PC-9 (cell line): ENCODE data around the gene ADSS1. TPM values are rescaled to one million over a fixed set of nuclear protein-coding genes. Genes with fewer than 3 reads are reported as not detected.

ENCODE experiments used
- BruUV-seq: library from RNA; stranded (reverse); fragments of 400-500 nt; replicated peaks from 2 replicates; lab custom pipeline; 2021; lab: Mats Ljungman, UMichigan
- CTCF ChIA-PET: fragments of 300-600 bp; sonication (Branson Sonifier 250); formaldehyde crosslinking; loops from one replicate; lab custom pipeline; 2022; ENCODE audit warnings: antibody characterized with exemption; lab: Charles Lee
- POLR2A ChIA-PET: fragments of 300-600 bp; sonication (Branson Sonifier 250); formaldehyde crosslinking; loops from one replicate; lab custom pipeline; 2022; ENCODE audit warnings: antibody characterized with exemption; ENCODE audit not compliant: unreplicated experiment; lab: Charles Lee
- DNase-seq, 2 experiments: peaks; one replicate each; pipeline versions ENCODE4 v3.0.0 to v3.0.0-alpha.2; 2015 to 2022; ENCODE audit warnings: mixed read lengths in 1 of 2
- H2AFZ ChIP-seq: fragments of 200-600 bp; sonication (generic); 2 replicates; pipeline ENCODE4 v1.8.1; 2017; ENCODE audit warnings: antibody characterized with exemption
- H3F3A ChIP-seq: fragments of 200-600 bp; sonication (generic); 2 replicates; pipeline ENCODE4 v1.8.1; 2017; ENCODE audit warnings: antibody characterized with exemption, mild to moderate bottlenecking, low read depth; ENCODE audit not compliant: insufficient read depth
- H3K27ac ChIP-seq: fragments of 200-600 bp; sonication (generic); 2 replicates; pipeline ENCODE4 v1.6.1; 2016; ENCODE audit warnings: mixed run types
- H3K27me3 ChIP-seq: fragments of 200-600 bp; sonication (generic); 2 replicates; pipeline ENCODE4 v1.6.1; 2016; ENCODE audit warnings: low read depth, mixed run types; ENCODE audit not compliant: insufficient read depth
- H3K36me3 ChIP-seq: fragments of 200-600 bp; sonication (generic); 2 replicates; pipeline ENCODE4 v1.6.1; 2016; ENCODE audit warnings: low read depth, mixed run types
- H3K4me1 ChIP-seq: fragments of 200-600 bp; sonication (generic); replicated peaks from 2 replicates; pipeline ENCODE4 v1.6.1; 2016; ENCODE audit warnings: mixed run types; ENCODE audit not compliant: insufficient read depth
- H3K4me2 ChIP-seq: fragments of 200-600 bp; sonication (generic); 2 replicates; pipeline ENCODE4 v1.6.1; 2017; ENCODE audit warnings: mixed run types
- H3K4me3 ChIP-seq: fragments of 200-600 bp; sonication (generic); 2 replicates; pipeline ENCODE4 v1.6.1; 2016; ENCODE audit warnings: mixed run types
- H3K79me2 ChIP-seq: fragments of 200-600 bp; sonication (generic); 2 replicates; pipeline ENCODE4 v1.6.1; 2017; ENCODE audit warnings: low read depth, mixed run types
- H3K9me2 ChIP-seq: fragments of 200-600 bp; sonication (generic); 2 replicates; pipeline ENCODE4 v1.8.1; 2017; ENCODE audit warnings: mild to moderate bottlenecking; ENCODE audit not compliant: insufficient read depth
- H3K9me3 ChIP-seq: fragments of 200-600 bp; sonication (generic); 2 replicates; pipeline ENCODE4 v1.8.1; 2016; ENCODE audit warnings: low read depth; ENCODE audit not compliant: insufficient read depth
- H4K20me1 ChIP-seq: fragments of 200-600 bp; sonication (generic); 2 replicates; pipeline ENCODE4 v1.8.1; 2017; ENCODE audit not compliant: insufficient read depth
- CTCF ChIP-seq: fragments of 200-600 bp; sonication (generic); conservative IDR thresholded peaks from 2 replicates; pipeline ENCODE4 v1.6.1; 2017; ENCODE audit warnings: mixed run types, antibody characterized with exemption, mild to moderate bottlenecking, moderate library complexity
- EZH2 ChIP-seq: fragments of 200-600 bp; sonication (generic); IDR thresholded peaks from 2 replicates; pipeline ENCODE4 v1.8.0; 2017; ENCODE audit warnings: antibody characterized with exemption, low read depth
- intact Hi-C: fragments of 100-400 bp; cut with micrococcal nuclease; formaldehyde crosslinking; loops from one replicate; pipeline ENCODE4 v1.10.0; 2022; ENCODE audit not compliant: unreplicated experiment
- total RNA-seq: library from RNA; stranded (reverse); gene quantifications from 2 replicates; pipeline ENCODE4 v1.2.3, GENCODE V29; 2021

Gene ADSS1
- total RNA-seq, 1 experiment from 2014 or later: 5.8 TPM

GRCh38 chr14:104738375-104739019 lies 14.5 kb downstream of the ADSS1 start:
- H3K4me3 ChIP-seq: no peak overlapping the region
- H3K9me2 ChIP-seq: no peaks in the 10 kb centered on the region
- no peak overlapping the region for H2AFZ ChIP-seq
- no peaks in the 10 kb centered on the region for H3K79me2 ChIP-seq
- DNase-seq: no peak
- peaks cover 3% of the 10 kb centered on the region; the same call in 1 of the 2 replicates for H3K27me3 ChIP-seq
- no peaks in the 10 kb centered on the region for H3K36me3 ChIP-seq
- intact Hi-C loops: no loop called here
- H4K20me1 ChIP-seq: no peaks in the 10 kb centered on the region
- no peak overlapping the region for H3K27ac ChIP-seq
- ChIA-PET CTCF (no interaction called here), POLR2A (no interaction called here)
- H3K4me1 ChIP-seq: no peaks in the 10 kb centered on the region
- H3F3A ChIP-seq: no peaks in the 10 kb centered on the region
- no peak overlapping the region for H3K4me2 ChIP-seq
- no peak for TF ChIP-seq CTCF
- TF ChIP-seq EZH2: no peak
- no TSS peak for BruUV-seq
- H3K9me3 ChIP-seq: no peaks in the 10 kb centered on the region

- Histone ChIP-seq H3K4me2 (no peak overlapping the region), H3K4me3 (no peak overlapping the region), H4K20me1 (no peaks in the 10 kb centered on the region), H3K27ac (no peak overlapping the region), H3K27me3 (peaks cover 3% of the 10 kb centered on the region; the same call in 1 of the 2 replicates), H2AFZ (no peak overlapping the region), H3K9me2 (no peaks in the 10 kb centered on the region), H3K36me3 (no peaks in the 10 kb centered on the region), H3K4me1 (no peaks in the 10 kb centered on the region), H3F3A (no peaks in the 10 kb centered on the region), H3K79me2 (no peaks in the 10 kb centered on the region), H3K9me3 (no peaks in the 10 kb centered on the region)
- intact Hi-C loops: no loop called here
- TF ChIP-seq CTCF (no peak), EZH2 (no peak)
- ChIA-PET POLR2A (no interaction called here), CTCF (no interaction called here)
- DNase-seq: no peak
- BruUV-seq: no TSS peak
Measured at GRCh38 chr14:104739026-104739425, 15.0 kb downstream of the ADSS1 start.

- intact Hi-C loops: no loop called here
- ChIA-PET POLR2A (no interaction called here), CTCF (no interaction called here)
- Histone ChIP-seq H3K27me3 (peaks cover 3% of the 10 kb centered on the region; the same call in 1 of the 2 replicates), H3K79me2 (no peaks in the 10 kb centered on the region), H3K27ac (no peak overlapping the region), H3K4me2 (no peak overlapping the region), H2AFZ (no peak overlapping the region), H3K4me3 (no peak overlapping the region), H3K9me3 (no peaks in the 10 kb centered on the region), H3K4me1 (no peaks in the 10 kb centered on the region), H4K20me1 (no peaks in the 10 kb centered on the region), H3K9me2 (no peaks in the 10 kb centered on the region), H3K36me3 (no peaks in the 10 kb centered on the region), H3F3A (no peaks in the 10 kb centered on the region)
- TF ChIP-seq EZH2: no peak
- DNase-seq: no peak
- no TSS peak for BruUV-seq
Measured at GRCh38 chr14:104739546-104740516, 15.8 kb downstream of the ADSS1 start.
